HEK293 (cell line): ENCODE data around the gene PSORS1C1.
A peak's percentile ranks its signal among the peaks of the same experiment; 100 is the strongest.

ENCODE experiments used
- CTCF ChIA-PET: fragments of 350-600 bp; formaldehyde crosslinking; extraction: SDS; loops from one replicate; lab custom pipeline; 2021; ENCODE audit warnings: antibody characterized with exemption; lab: Yijun Ruan, JAX
- POLR2A ChIA-PET: fragments of 300-600 bp; formaldehyde crosslinking; extraction: SDS; loops from one replicate; lab custom pipeline; 2020; ENCODE audit warnings: antibody characterized with exemption, inconsistent platforms; lab: Yijun Ruan, JAX
- H3K27ac ChIP-seq: fragments of 200-500 bp; sonication (Bioruptor generic); 2 replicates; pipeline ENCODE4 v1.5.1; 2014; ENCODE audit warnings: low read depth, low read length, control low read depth, inconsistent platforms; ENCODE audit errors: extremely low read depth
- H3K36me3 ChIP-seq, 2 experiments: fragments of 200-500 bp in 1 of 2; sonication (Bioruptor generic) in 1 of 2; 1 replicate in 1 of 2; 2 replicates in 1 of 2; pipeline ENCODE4 v1.5.1; 2014 to 2017; ENCODE audit warnings: inconsistent platforms in 2 of 2, low read length in 2 of 2; ENCODE audit not compliant: control insufficient read depth in 2 of 2, insufficient read depth in 1 of 2
- H3K4me1 ChIP-seq: fragments of 200-500 bp; sonication (Bioruptor generic); 2 replicates; pipeline ENCODE4 v1.5.1; 2014; ENCODE audit warnings: mild to moderate bottlenecking, low read length, inconsistent platforms; ENCODE audit not compliant: control insufficient read depth, insufficient read depth
- H3K4me3 ChIP-seq: 2 replicates; pipeline ENCODE4 v1.5.1; 2011; ENCODE audit warnings: low read depth, mild to moderate bottlenecking, control low read depth, low read length, moderate library complexity
- H3K9me3 ChIP-seq: fragments of 200-500 bp; sonication (Bioruptor generic); 2 replicates; pipeline ENCODE4 v1.5.1; 2014; ENCODE audit warnings: low read depth, low read length, inconsistent platforms; ENCODE audit not compliant: control insufficient read depth, insufficient read depth
- ELK4 ChIP-seq: IDR thresholded peaks from 2 replicates; pipeline ENCODE4 v1.6.1; 2011; ENCODE audit warnings: mild to moderate bottlenecking, low read depth, low read length, borderline replicate concordance
- GLIS2 ChIP-seq: fragments of 450-650 bp; formaldehyde crosslinking; IDR thresholded peaks from 2 replicates; pipeline ENCODE4 v1.5.1; 2016; ENCODE audit warnings: missing biosample characterization, missing genetic modification characterization
- HOXC10 ChIP-seq: sonication (generic); formaldehyde crosslinking; IDR thresholded peaks from 2 replicates; pipeline ENCODE4 v1.8.1; 2023; ENCODE audit warnings: mild to moderate bottlenecking, missing genetic modification reagents
- IKZF3 ChIP-seq: fragments of 450-650 bp; IDR thresholded peaks from 2 replicates; pipeline ENCODE4 v1.5.0; 2018; ENCODE audit warnings: missing biosample characterization, mild to moderate bottlenecking, missing genetic modification characterization, moderate library complexity
- KLF10 ChIP-seq: fragments of 450-650 bp; IDR thresholded peaks from 2 replicates; pipeline ENCODE4 v1.5.1; 2018; ENCODE audit warnings: missing biosample characterization, mild to moderate bottlenecking, missing genetic modification characterization
- PRDM1 ChIP-seq: fragments of 450-650 bp; formaldehyde crosslinking; IDR thresholded peaks from 2 replicates; pipeline ENCODE4; 2016; ENCODE audit warnings: missing biosample characterization, missing genetic modification characterization
- PRDM10 ChIP-seq: fragments of 450-650 bp; formaldehyde crosslinking; IDR thresholded peaks from 2 replicates; pipeline ENCODE4 v1.5.1; 2016; ENCODE audit warnings: missing biosample characterization, missing genetic modification characterization
- PRDM4 ChIP-seq: fragments of 450-650 bp; formaldehyde crosslinking; IDR thresholded peaks from 2 replicates; pipeline ENCODE4 v1.5.1; 2017; ENCODE audit warnings: missing biosample characterization, missing genetic modification characterization
- PRDM6 ChIP-seq: fragments of 450-650 bp; formaldehyde crosslinking; IDR thresholded peaks from 2 replicates; pipeline ENCODE4 v1.5.1; 2017; ENCODE audit warnings: missing biosample characterization, missing genetic modification characterization
- REPIN1 ChIP-seq: fragments of 450-650 bp; formaldehyde crosslinking; IDR thresholded peaks from 2 replicates; pipeline ENCODE4 v1.5.1; 2017; ENCODE audit warnings: missing biosample characterization, missing genetic modification characterization, low read depth
- SCRT1 ChIP-seq: fragments of 450-650 bp; formaldehyde crosslinking; IDR thresholded peaks from 2 replicates; pipeline ENCODE4 v1.5.1; 2016; ENCODE audit warnings: missing biosample characterization, missing genetic modification characterization, borderline replicate concordance
- SP7 ChIP-seq: fragments of 450-650 bp; formaldehyde crosslinking; IDR thresholded peaks from 2 replicates; pipeline ENCODE4 v1.5.1; 2016; ENCODE audit warnings: missing biosample characterization, missing genetic modification characterization
- ZBTB20 ChIP-seq: fragments of 450-650 bp; formaldehyde crosslinking; IDR thresholded peaks from 2 replicates; pipeline ENCODE4 v1.5.1; 2016; ENCODE audit warnings: missing biosample characterization, missing genetic modification characterization
- ZNF19 ChIP-seq: fragments of 450-650 bp; formaldehyde crosslinking; IDR thresholded peaks from 2 replicates; pipeline ENCODE4; 2016; ENCODE audit warnings: missing biosample characterization, missing genetic modification characterization, low read depth
- ZNF2 ChIP-seq: fragments of 450-650 bp; formaldehyde crosslinking; IDR thresholded peaks from 2 replicates; pipeline ENCODE4 v1.5.1; 2016; ENCODE audit warnings: missing biosample characterization, missing genetic modification characterization
- ZNF529 ChIP-seq: fragments of 450-650 bp; formaldehyde crosslinking; IDR thresholded peaks from 2 replicates; pipeline ENCODE4 v1.5.1; 2017; ENCODE audit warnings: missing genetic modification characterization, missing biosample characterization; ENCODE audit not compliant: insufficient replicate concordance
- ZNF544 ChIP-seq: fragments of 450-650 bp; formaldehyde crosslinking; IDR thresholded peaks from 2 replicates; pipeline ENCODE4 v1.5.0; 2017; ENCODE audit warnings: missing biosample characterization, missing genetic modification characterization
- ZNF596 ChIP-seq: fragments of 450-650 bp; IDR thresholded peaks from 2 replicates; pipeline ENCODE4 v1.5.0; 2018; ENCODE audit warnings: missing biosample characterization, mild to moderate bottlenecking, missing genetic modification characterization, moderate library complexity
- ZNF660 ChIP-seq: fragments of 450-650 bp; IDR thresholded peaks from 2 replicates; pipeline ENCODE4 v1.5.1; 2018; ENCODE audit warnings: missing biosample characterization, mild to moderate bottlenecking, missing genetic modification characterization
- TF ChIP-seq, protein P1 (sequence below): fragments of 450-650 bp; formaldehyde crosslinking; IDR thresholded peaks from 2 replicates; pipeline ENCODE4 v1.5.1; 2016; ENCODE audit warnings: missing biosample characterization, missing genetic modification characterization
- TF ChIP-seq, protein P2 (sequence below): fragments of 450-650 bp; formaldehyde crosslinking; IDR thresholded peaks from 2 replicates; pipeline ENCODE4 v1.5.1; 2016; ENCODE audit warnings: missing biosample characterization, missing genetic modification characterization

Gene PSORS1C1

GRCh38 chr6:31158140-31158862, 43.7 kb downstream of the PSORS1C1 start, which contains the start of gene TCF19 (continued):
- peak; percentile 93 for TF ChIP-seq PRDM10 (tag by site-specific recombination)
- TF ChIP-seq, protein P1, sequence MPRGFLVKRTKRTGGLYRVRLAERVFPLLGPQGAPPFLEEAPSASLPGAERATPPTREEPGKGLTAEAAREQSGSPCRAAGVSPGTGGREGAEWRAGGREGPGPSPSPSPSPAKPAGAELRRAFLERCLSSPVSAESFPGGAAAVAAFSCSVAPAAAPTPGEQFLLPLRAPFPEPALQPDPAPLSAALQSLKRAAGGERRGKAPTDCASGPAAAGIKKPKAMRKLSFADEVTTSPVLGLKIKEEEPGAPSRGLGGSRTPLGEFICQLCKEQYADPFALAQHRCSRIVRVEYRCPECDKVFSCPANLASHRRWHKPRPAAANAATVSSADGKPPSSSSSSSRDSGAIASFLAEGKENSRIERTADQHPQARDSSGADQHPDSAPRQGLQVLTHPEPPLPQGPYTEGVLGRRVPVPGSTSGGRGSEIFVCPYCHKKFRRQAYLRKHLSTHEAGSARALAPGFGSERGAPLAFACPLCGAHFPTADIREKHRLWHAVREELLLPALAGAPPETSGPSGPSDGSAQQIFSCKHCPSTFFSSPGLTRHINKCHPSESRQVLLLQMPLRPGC (tag by site-specific recombination): peak; percentile 97
- peak; percentile 100 for TF ChIP-seq ZBTB20 (tag by site-specific recombination)
- peak; percentile 83; the same call in 1 of the 2 replicates for TF ChIP-seq IKZF3 (tag by site-specific recombination)
- TF ChIP-seq HOXC10: peak; percentile 88; the same call in 1 of the 2 replicates
- peak; percentile 81 for TF ChIP-seq ZNF660
- TF ChIP-seq ZNF529 (tag by site-specific recombination): no peak

- Histone ChIP-seq H3K36me3 (peaks cover 23 to 69% of the 10 kb centered on the region in 2 experiments), H3K4me1 (peaks cover 9% of the 10 kb centered on the region), H3K9me3 (no peaks in the 10 kb centered on the region), H3K4me3 (peak overlapping the region; percentile 62), H3K27ac (peak overlapping the region; percentile 70)
- ChIA-PET POLR2A (interaction anchor here (0.6 to 1.6 kb wide), 13 partner anchors 13 to 542 kb away, joined by 3 to 7 read pairs (median 3); partner anchors contain the start of genes HLA-B, MRPS18B and PPP1R10), CTCF (interaction anchor here (0.6 to 2.0 kb wide), 18 partner anchors 14 to 676 kb away, joined by 3 to 11 read pairs (median 4); partner anchors contain the start of gene PSORS1C2)
- TF ChIP-seq ZNF19 (no peak), ZBTB20 (tag by site-specific recombination) (peak; percentile 100), REPIN1 (tag by site-specific recombination) (no peak), PRDM4 (tag by site-specific recombination) (no peak), ZNF544 (no peak), ELK4 (no peak), PRDM1 (tag by site-specific recombination) (no peak), ZNF2 (tag by site-specific recombination) (peak; percentile 5; the same call in 1 of the 2 replicates), ZNF596 (tag by site-specific recombination) (no peak), SP7 (no peak), KLF10 (tag by site-specific recombination) (no peak), PRDM6 (tag by site-specific recombination) (no peak), SCRT1 (tag by site-specific recombination) (no peak), GLIS2 (tag by site-specific recombination) (peak; percentile 89)
- TF ChIP-seq, protein P2, sequence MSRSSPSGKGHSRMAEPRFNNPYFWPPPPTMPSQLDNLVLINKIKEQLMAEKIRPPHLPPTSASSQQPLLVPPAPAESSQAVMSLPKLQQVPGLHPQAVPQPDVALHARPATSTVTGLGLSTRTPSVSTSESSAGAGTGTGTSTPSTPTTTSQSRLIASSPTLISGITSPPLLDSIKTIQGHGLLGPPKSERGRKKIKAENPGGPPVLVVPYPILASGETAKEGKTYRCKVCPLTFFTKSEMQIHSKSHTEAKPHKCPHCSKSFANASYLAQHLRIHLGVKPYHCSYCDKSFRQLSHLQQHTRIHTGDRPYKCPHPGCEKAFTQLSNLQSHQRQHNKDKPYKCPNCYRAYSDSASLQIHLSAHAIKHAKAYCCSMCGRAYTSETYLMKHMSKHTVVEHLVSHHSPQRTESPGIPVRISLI (tag by site-specific recombination): no peak
Measured at GRCh38 chr6:31158863-31159855, 44.6 kb downstream of the PSORS1C1 start.
